VCaP (cell line): Measurements from ENCODE around the gene KLK12.

Experiments
- H3K27ac ChIP-seq: fragments of 450-650 bp; 2 replicates; pipeline ENCODE4 v1.5.1; 2017
- CTCF ChIP-seq: fragments of 450-650 bp; conservative IDR thresholded peaks from 2 replicates; pipeline ENCODE4 v1.5.1; 2017; ENCODE audit warnings: mild to moderate bottlenecking, moderate library complexity

Gene KLK12

GRCh38 chr19:50980208-50980607 lies 54.6 kb downstream of the KLK12 start:
- TF ChIP-seq CTCF, result no peak
- no peak overlapping the region for H3K27ac ChIP-seq

- no peak for TF ChIP-seq CTCF
- H3K27ac ChIP-seq, result no peak overlapping the region
These were observed 55.0 kb downstream of the KLK12 start for GRCh38 chr19:50979758-50980157.
